Osteoblast (primary cell): ENCODE results near the gene RPAP3. TPM values are rescaled to one million over a fixed set of nuclear protein-coding genes. Genes with fewer than 3 reads are reported as not detected.

ENCODE experiments used
- DNase-seq: peaks from one replicate; pipeline ENCODE4 v3.0.0; 2011; ENCODE audit warnings: low spot score, mixed read lengths; ENCODE audit not compliant: insufficient read length; ENCODE audit errors: missing footprints
- H2AFZ ChIP-seq: 2 replicates; pipeline ENCODE4 v1.6.0; 2011; ENCODE audit warnings: mild to moderate bottlenecking, low read length
- H3K27ac ChIP-seq: 2 replicates; pipeline ENCODE4 v1.5.1; 2011; ENCODE audit warnings: mild to moderate bottlenecking, low read depth, low read length, moderate library complexity
- H3K27me3 ChIP-seq: 2 replicates; pipeline ENCODE4 v1.6.0; 2012; ENCODE audit warnings: mild to moderate bottlenecking, control low read depth, inconsistent platforms, low read length, moderate library complexity; ENCODE audit not compliant: insufficient read depth
- H3K36me3 ChIP-seq: 2 replicates; pipeline ENCODE4 v1.5.1; 2011; ENCODE audit warnings: mild to moderate bottlenecking, low read length, control low read depth, moderate library complexity; ENCODE audit not compliant: insufficient read depth
- H3K4me1 ChIP-seq: 2 replicates; pipeline ENCODE4 v1.5.1; 2011; ENCODE audit warnings: mild to moderate bottlenecking, low read length, control low read depth, moderate library complexity; ENCODE audit not compliant: insufficient read depth
- H3K4me2 ChIP-seq: 2 replicates; pipeline ENCODE4 v1.6.0; 2011; ENCODE audit warnings: mild to moderate bottlenecking, low read length; ENCODE audit not compliant: insufficient read depth
- H3K4me3 ChIP-seq: fragments of 200-600 bp; sonication (generic); 3 replicates; pipeline ENCODE4 v1.5.1; 2012; ENCODE audit warnings: mild to moderate bottlenecking, low read length, inconsistent platforms; ENCODE audit not compliant: insufficient read depth
- H3K79me2 ChIP-seq: 2 replicates; pipeline ENCODE4 v1.6.0; 2012; ENCODE audit warnings: mild to moderate bottlenecking, low read length, control low read depth, inconsistent platforms; ENCODE audit not compliant: insufficient read depth
- H3K9me3 ChIP-seq: 2 replicates; pipeline ENCODE4 v1.5.1; 2011; ENCODE audit warnings: low read depth, low read length, control low read depth
- H4K20me1 ChIP-seq: 2 replicates; pipeline ENCODE4 v1.6.0; 2012; ENCODE audit warnings: mild to moderate bottlenecking, low read length, control low read depth; ENCODE audit not compliant: insufficient read depth
- CTCF ChIP-seq: IDR thresholded peaks from 2 replicates; pipeline ENCODE4 v1.5.1; 2011; ENCODE audit warnings: mild to moderate bottlenecking, low read depth, low read length, moderate library complexity; ENCODE audit errors: extremely low read depth
- total RNA-seq: library from RNA; depleted of rRNA; stranded (reverse); fragments of >200 nt; gene quantifications from 2 replicates; pipeline ENCODE4 v1.2.3, GENCODE V29; 2012

The RPAP3 gene
- total RNA-seq, 1 donor = 15.6 TPM

DNA sequence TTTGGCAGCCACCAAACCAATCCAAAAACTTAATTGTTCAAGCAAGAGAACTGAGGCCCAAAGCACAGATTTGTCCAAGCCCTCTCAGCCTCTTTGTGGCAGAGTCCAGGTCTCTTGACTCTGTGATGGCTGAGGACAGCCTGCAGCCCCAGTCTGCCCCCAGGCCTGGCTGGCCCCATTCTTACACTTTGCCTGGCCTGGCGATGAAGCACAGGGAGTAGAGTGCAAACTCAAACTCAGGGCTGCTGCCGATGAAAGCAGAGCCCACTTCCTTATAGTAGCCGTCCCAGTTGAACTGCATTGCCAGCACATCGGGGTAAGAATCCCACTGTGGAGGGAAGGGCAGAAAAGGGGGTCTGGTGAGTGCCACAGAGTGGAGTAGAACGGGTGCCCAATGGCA lies 5.6 kb upstream of the RPAP3 start:
- H3K27me3 ChIP-seq = no peaks in the 10 kb centered on the region
- H3K4me3 ChIP-seq = no peak overlapping the region
- H2AFZ ChIP-seq = no peak overlapping the region
- no peaks in the 10 kb centered on the region for H4K20me1 ChIP-seq
- no peak for DNase-seq
- no peak for TF ChIP-seq CTCF
- no peak overlapping the region for H3K27ac ChIP-seq
- no peaks in the 10 kb centered on the region for H3K36me3 ChIP-seq
- H3K9me3 ChIP-seq = no peaks in the 10 kb centered on the region
- H3K79me2 ChIP-seq = peaks cover 10% of the 10 kb centered on the region
- no peak overlapping the region for H3K4me2 ChIP-seq
- peaks cover 19% of the 10 kb centered on the region for H3K4me1 ChIP-seq

GRCh38 chr12:47710278-47710677 lies 4.4 kb upstream of the RPAP3 start:
- H3K4me2 ChIP-seq = no peak overlapping the region
- no peak for TF ChIP-seq CTCF

DNA sequence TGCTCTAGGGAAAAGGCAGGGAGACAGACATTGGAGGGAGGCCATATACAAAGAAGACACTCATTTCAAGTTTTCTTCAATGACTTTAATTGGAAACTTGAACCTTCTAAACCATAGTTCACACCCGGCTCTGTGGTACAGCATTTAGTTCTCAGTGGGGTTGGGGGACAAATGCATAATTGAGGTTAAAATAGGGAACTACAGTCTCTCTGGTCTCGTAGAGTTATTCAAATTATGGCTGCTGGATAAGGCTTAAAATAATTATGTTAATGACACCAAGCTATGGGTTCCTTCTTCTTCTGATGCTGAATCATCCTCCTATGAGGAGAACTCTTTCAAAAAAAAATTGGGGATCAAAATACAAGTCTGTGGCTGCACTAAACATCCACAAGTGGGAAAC lies 3.8 kb upstream of the RPAP3 start:
- Histone ChIP-seq H3K27me3 (no peaks in the 10 kb centered on the region), H3K79me2 (peaks cover 20% of the 10 kb centered on the region), H3K4me2 (no peak overlapping the region), H3K4me1 (peaks cover 13% of the 10 kb centered on the region), H3K36me3 (no peaks in the 10 kb centered on the region), H2AFZ (no peak overlapping the region), H3K27ac (no peak overlapping the region), H3K4me3 (no peak overlapping the region), H3K9me3 (no peaks in the 10 kb centered on the region), H4K20me1 (no peaks in the 10 kb centered on the region)
- no peak for DNase-seq
- no peak for TF ChIP-seq CTCF

More at GRCh38 chr12:47710278-47710677, 4.4 kb upstream of the RPAP3 start:
- H3K36me3 ChIP-seq = no peaks in the 10 kb centered on the region
- H3K79me2 ChIP-seq = peaks cover 14% of the 10 kb centered on the region
- H2AFZ ChIP-seq = no peak overlapping the region
- DNase-seq = no peak
- H3K4me3 ChIP-seq = no peak overlapping the region
- no peaks in the 10 kb centered on the region for H4K20me1 ChIP-seq
- no peak overlapping the region for H3K27ac ChIP-seq
- H3K27me3 ChIP-seq = no peaks in the 10 kb centered on the region
- no peaks in the 10 kb centered on the region for H3K9me3 ChIP-seq
- H3K4me1 ChIP-seq = peaks cover 11% of the 10 kb centered on the region

- no peak overlapping the region for H3K4me3 ChIP-seq
- DNase-seq = no peak
- no peak overlapping the region for H3K4me2 ChIP-seq
- H3K79me2 ChIP-seq = peaks cover 23% of the 10 kb centered on the region
- no peak for TF ChIP-seq CTCF
- no peaks in the 10 kb centered on the region for H3K27me3 ChIP-seq
- no peaks in the 10 kb centered on the region for H4K20me1 ChIP-seq
- H3K27ac ChIP-seq = no peak overlapping the region
- peaks cover 14% of the 10 kb centered on the region for H3K4me1 ChIP-seq
- no peaks in the 10 kb centered on the region for H3K36me3 ChIP-seq
- H2AFZ ChIP-seq = no peak overlapping the region
- no peaks in the 10 kb centered on the region for H3K9me3 ChIP-seq
Measured at GRCh38 chr12:47709237-47709636, 3.4 kb upstream of the RPAP3 start.
